NCI-H2171 treated with DMSO at 0.1 percent for 48 hours (cell line): Measurements from ENCODE around the gene MRPS2.
"Not testable (repeated sequence)": the region's sequence is repeated elsewhere in the genome, so short reads cannot be mapped to it uniquely, and the experiment has no call there.

Source experiments
- DNase-seq: peaks from one replicate; lab custom pipeline; 2025; lab: John Stamatoyannopoulos, UW

The MRPS2 gene

GRCh38 chr9:135531096-135531495, 30.6 kb downstream of the MRPS2 start:
- DNase-seq, result no peak

GRCh38 chr9:135533113-135533512, 32.6 kb downstream of the MRPS2 start:
- DNase-seq, result no peak

GRCh38 chr9:135533674-135534073, 33.2 kb downstream of the MRPS2 start:
- no peak for DNase-seq

GRCh38 chr9:135534192-135534711, 33.8 kb downstream of the MRPS2 start:
- not testable (repeated sequence) for DNase-seq

DNA sequence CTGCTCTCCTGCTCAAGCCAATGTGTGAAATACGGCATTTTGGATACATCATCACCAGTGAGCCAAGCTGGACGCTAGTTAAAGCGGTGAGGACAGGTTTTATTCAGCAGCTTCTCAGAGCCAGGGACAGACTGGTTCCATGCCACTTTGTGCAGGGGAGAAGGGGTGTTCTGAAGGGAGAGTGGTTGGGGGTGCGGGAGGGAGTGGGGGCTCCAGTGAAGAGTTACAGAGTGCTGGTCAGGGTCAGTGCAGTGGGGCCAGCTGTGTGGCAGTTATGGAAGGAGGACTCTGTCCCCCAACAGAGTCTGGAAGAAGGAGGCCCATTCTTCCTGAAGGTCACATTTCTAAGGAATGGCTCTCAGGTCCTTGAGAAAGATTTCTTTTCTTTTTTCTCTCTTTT, 34.3 kb downstream of the MRPS2 start:
- DNase-seq, result not testable (repeated sequence)

- DNase-seq, result not testable (repeated sequence)
Measured at GRCh38 chr9:135535631-135536030, 35.1 kb downstream of the MRPS2 start.

DNA sequence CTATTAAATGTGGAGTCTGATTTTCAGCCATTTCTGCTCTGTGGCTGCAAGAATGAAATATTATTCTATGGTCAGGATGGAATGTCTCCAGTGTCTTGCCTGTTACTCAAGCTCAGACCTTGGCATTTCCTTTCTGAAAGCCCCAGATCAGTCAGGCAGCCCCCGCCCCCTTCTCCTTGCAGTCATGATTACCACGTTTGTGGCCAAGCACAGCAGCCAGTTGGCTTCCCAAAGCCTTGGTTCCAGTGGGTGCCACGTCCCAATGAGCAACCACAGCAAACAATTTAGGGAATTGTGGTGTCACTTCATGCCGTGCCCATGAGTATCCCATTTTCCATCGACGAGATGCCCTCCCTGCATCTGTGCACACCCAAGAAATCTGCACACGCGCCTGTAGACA, 35.7 kb downstream of the MRPS2 start:
- DNase-seq, result no peak

- not testable (repeated sequence) for DNase-seq
Measured at GRCh38 chr9:135543262-135543894, 42.9 kb downstream of the MRPS2 start.

- no peak for DNase-seq
Measured at GRCh38 chr9:135544981-135545635, 44.6 kb downstream of the MRPS2 start.

DNA sequence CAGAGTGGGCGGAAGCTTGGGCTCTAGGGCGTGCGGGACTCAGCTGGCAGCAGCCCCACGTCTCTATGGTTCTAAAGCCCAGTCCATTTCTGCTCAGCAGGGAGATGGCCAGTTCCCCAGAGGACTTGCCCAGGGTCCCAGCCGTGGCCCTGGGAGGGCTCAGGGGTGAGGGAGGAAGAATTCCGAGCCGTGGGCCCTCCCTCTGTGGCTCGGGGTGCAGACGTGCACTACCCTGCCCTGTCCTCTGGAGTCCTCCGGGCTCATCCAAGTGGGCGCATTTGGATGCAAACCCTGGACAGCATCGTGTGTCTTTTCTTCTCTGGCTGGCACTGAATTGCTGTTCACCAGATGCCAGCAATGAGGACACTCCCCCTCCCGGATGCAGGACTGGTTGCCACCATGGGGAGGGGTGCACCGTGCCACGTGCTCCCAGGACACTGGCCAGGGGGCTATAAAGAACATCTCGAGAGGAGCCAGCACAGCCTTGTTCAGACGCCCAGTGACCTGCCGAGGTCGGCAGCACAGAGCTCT, 45.2 kb downstream of the MRPS2 start, which contains the start of gene OBP2A:
TSS of gene OBP2A (plus strand) at position 481 of the 531 bp plus-strand sequence. CDS start 55 bp downstream, outside the sequence.
- DNase-seq, result not testable (repeated sequence)

DNA sequence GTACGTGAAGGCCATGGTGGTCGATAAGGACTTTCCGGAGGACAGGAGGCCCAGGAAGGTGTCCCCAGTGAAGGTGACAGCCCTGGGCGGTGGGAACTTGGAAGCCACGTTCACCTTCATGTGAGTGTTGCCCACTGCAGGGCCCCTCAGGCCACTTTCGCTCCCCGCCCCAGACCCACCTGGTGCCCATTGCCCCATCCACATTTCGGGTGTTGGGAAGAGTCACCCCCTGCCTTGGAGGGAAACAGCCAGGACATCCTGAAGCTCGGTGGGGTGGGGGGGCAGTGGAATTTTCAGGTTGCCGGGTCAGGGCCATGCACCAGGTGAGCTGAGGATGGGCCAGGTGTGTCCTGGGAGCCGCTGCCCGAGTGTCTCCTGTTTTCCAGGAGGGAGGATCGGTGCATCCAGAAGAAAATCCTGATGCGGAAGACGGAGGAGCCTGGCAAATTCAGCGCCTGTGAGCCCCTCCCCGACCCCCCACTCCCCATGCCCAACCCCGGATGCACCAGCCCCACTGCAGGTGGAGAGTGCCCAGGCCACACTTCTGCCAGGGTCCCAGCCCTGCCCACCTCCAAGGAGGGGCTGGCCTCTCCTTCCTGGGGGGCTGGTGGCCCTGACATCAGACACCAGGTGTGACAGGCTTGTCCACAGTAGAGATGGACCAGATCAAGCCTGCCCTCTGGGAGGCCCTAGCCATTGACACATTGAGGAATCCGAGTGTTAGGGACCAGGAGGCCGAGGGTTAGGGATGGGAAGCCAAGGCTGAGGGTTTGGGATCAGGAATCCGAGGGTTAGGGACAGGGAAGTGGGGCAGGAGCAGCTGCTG, 46.5 kb downstream of the MRPS2 start:
- DNase-seq, result not testable (repeated sequence)

DNA sequence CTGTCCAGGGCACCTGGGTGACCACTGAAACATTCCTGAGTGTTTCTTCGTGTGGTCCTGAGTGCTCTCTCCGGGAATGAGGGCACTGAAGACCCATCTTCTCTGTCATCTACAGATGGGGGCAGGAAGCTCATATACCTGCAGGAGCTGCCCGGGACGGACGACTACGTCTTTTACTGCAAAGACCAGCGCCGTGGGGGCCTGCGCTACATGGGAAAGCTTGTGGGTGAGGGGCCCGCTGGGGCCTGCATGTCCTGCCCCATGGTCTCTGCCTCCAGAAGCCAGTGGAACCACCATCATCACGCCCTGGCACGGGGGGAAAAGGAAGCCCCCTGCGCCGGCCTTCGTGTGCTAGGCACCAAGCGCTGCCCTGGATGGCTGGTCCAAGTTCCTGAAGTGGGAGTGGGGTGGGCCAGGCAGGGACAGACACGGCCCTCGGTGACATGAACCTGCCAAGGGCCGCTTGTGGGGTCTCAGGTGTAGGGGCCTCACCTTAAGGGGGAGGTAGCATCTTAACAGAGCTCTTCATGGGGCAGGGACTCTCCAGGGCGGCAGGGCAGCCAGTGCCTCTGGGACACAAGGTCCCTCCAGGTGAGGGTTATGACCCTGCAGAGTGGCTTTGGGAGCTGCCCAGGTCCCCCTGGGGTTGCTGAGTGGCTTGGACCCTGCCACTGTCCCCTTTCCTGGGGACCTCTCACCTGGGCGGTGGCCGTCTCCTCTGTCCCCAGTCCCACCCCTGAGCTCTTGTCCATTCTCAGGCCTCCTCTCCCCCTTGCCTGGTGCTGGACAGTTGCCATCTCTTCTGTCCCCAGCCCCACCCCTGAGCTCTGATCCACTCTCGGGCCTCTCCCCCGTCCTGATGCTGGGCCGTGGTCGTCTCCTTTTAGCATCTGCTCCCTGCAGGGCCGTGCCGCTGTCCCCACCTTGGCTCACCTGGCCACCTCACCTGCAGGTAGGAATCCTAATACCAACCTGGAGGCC, 47.6 kb downstream of the MRPS2 start:
- no peak for DNase-seq

DNA sequence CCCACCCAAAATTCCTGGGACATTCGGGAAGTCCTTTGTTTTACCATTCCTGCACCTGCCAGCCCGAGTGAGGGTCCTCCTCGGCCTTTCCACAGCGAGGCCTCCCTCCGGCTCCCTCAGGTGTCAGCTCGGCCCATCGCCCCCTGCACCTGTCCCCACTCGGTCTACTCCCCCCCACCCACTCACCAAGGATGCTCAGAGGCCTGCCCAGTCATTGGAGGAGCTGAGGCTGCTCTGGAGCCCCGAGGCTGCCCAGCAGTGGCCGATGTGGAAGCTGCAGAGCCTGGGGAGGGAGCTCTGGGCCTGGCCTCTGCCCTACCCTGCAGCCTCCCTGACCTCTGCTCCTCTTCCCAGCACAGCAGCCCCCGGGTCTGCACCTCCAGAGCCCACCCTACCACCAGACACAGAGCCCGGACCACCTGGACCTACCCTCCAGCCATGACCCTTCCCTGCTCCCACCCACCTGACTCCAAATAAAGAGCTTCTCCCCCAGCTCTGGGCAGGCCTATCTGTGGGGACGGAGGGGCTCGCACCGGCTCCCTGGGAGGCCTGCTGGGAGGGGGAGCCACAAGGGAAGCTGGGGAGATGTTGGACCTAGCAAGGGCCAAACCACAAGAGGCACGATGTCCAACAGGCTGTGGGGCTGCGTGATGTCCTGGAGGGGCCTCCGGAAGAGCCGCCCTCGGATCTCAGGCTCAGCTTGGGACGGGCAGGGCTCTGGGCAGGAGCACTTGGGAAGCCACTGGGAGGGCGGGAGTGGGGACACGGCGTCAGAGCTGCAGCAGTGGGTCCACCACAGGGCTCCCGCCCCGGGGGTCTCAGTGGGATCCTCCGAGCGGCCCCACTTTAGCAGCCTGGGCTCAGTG, 49.2 kb downstream of the MRPS2 start:
- not testable (repeated sequence) for DNase-seq

- no peak for DNase-seq
Measured at GRCh38 chr9:135550344-135550918, 49.9 kb downstream of the MRPS2 start.

GRCh38 chr9:135551031-135551430, 50.5 kb downstream of the MRPS2 start:
- DNase-seq, result no peak

GRCh38 chr9:135551456-135551855, 51.0 kb downstream of the MRPS2 start:
- no peak for DNase-seq

DNA sequence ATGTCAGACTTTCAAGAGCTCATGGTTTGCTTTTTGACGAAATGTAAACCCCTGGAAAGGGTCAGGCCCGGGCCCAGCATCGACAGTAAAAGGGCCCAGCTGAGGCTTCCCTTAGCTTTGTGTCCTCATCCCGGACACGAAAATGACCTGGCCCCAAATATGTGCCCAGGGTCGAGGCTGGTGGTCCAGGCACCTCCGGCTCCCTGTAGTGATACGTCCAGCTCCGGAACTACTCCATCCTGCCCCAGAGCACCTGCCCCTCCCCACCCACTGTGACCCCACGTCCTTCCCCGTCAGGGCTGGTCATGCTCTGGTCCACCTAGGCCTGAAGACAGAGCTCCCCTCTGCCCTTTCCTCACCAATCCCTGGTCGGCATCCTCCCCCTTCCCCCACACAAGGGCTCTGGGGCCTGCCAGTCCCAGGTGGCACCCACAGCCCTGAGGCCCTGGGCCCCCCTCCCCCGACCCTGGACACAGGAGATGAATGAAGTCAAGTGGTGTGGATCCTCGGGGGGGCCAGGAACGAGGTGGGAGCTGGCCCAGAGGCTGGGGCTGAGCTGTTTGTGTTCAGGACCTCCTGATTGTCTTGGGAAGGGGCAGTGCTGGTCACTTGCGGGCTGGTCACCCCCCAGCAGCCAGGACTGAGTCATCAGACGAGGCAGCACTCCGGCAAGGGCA, 51.7 kb downstream of the MRPS2 start:
- DNase-seq, result no peak

- DNase-seq, result no peak
Measured at GRCh38 chr9:135552698-135553171, 52.3 kb downstream of the MRPS2 start.
